ENCODE measurements around the gene MYO1C. TPM values are rescaled to one million over a fixed set of nuclear protein-coding genes. Genes with fewer than 3 reads are reported as not detected.

Gene MYO1C
- total and polyA plus RNA-seq, 2 of the 8 experiments (the other 6 are each of a cell fraction or from before 2014, with no cell fraction given) = 40.1 to 78.6 TPM

- Histone ChIP-seq H3K4me1 (replicated peaks in 1 of 4; ENCODE audit: control insufficient read depth in 3 of 4, insufficient read depth in 4 of 4, low read length in 3 of 4) (no peaks in the 10 kb centered on the region; a peak in 1 of 7 replicates), H3K23ac (ENCODE audit: insufficient read length) (no peak overlapping the region), H3K4me2 (ENCODE audit: insufficient read depth in 1 of 2, low read depth in 2 of 2, low read length in 2 of 2) (no peak overlapping the region), H3K79me1 (ENCODE audit: low read depth, low read length) (no peaks in the 10 kb centered on the region; the same call in 1 of the 2 replicates), H2BK20ac (ENCODE audit: low read length) (no peak overlapping the region), H4K20me1 (replicated peaks in 1 of 2; ENCODE audit: control insufficient read depth in 1 of 2, insufficient read depth in 2 of 2, low read length in 2 of 2) (peaks cover 3 to 5% of the 10 kb centered on the region in 2 experiments), H3K9ac (replicated peaks in 1 of 4; ENCODE audit: extremely low read depth in 1 of 4, low read depth in 3 of 4, low read length in 3 of 4) (no peak overlapping the region), H3K27ac (ENCODE audit: low read depth, low read length) (no peak overlapping the region), H4K8ac (ENCODE audit: extremely low read depth, insufficient read depth, low read length) (no peak overlapping the region), H2BK15ac (ENCODE audit: low read length) (no peak overlapping the region), H2AFZ (ENCODE audit: low read length) (no peak overlapping the region), H3K36me3 (ENCODE audit: control insufficient read depth in 2 of 4, insufficient read depth in 4 of 4, low read length in 3 of 4) (peaks cover 6 to 43% (median 27%) of the 10 kb centered on the region in 4 experiments; a peak in 7 of 8 replicates), H3K9me3 (ENCODE audit: insufficient read depth in 2 of 2, low read depth in 1 of 2, low read length in 1 of 2) (no peaks in the 10 kb centered on the region; a peak in 1 of 4 replicates), H3K23me2 (ENCODE audit: low read depth, low read length) (no peaks in the 10 kb centered on the region), H4K91ac (replicated peaks; ENCODE audit: insufficient read length, low read length) (no peak overlapping the region), H2BK5ac (ENCODE audit: low read depth, low read length) (no peak overlapping the region), H3K79me2 (ENCODE audit: control insufficient read depth in 1 of 2, insufficient read depth in 2 of 2, low read length in 2 of 2) (no peaks in the 10 kb centered on the region), H2AK5ac (ENCODE audit: low read depth, low read length) (no peak overlapping the region), H3K27me3 (replicated peaks in 1 of 4; ENCODE audit: control insufficient read depth in 3 of 4, extremely low read depth in 1 of 4, insufficient read depth in 3 of 4, low read length in 3 of 4) (no peaks in the 10 kb centered on the region), H2BK120ac (replicated peaks; ENCODE audit: low read depth, low read length) (no peak overlapping the region), H3K4ac (replicated peaks; ENCODE audit: insufficient read length, low read depth, low read length) (no peak overlapping the region), H4K5ac (ENCODE audit: insufficient read length, low read depth, low read length) (no peak overlapping the region), H3K4me3 (ENCODE audit: extremely low read depth in 1 of 4, insufficient read depth in 2 of 4, low read depth in 3 of 4, low read length in 4 of 4) (no peak overlapping the region), H3K18ac (ENCODE audit: extremely low read depth, low read length) (no peak overlapping the region), H3K56ac (replicated peaks; ENCODE audit: insufficient read length, low read depth, low read length) (no peak overlapping the region), H3K14ac (ENCODE audit: insufficient read length) (no peak overlapping the region), H2BK12ac (ENCODE audit: low read depth, low read length) (no peak overlapping the region)
- ChIA-PET POLR2A (ENCODE audit: partially characterized antibody) (interaction anchor here (0.6 to 2.6 kb wide), 10 partner anchors 9 to 230 kb away, joined by 3 to 10 read pairs (median 5); partner anchors contain the start of genes CRK and MYO1C), CTCF (ENCODE audit: partially characterized antibody) (interaction anchor here (0.6 to 1.5 kb wide), 8 partner anchors 12 to 173 kb away, joined by 3 to 6 read pairs (median 4); no protein-coding TSS in a partner anchor)
- WGBS, 2 experiments (ENCODE audit: extremely low coverage in 1 of 2, insufficient coverage in 1 of 2, insufficient read length in 1 of 2, insufficient replicate concordance in 2 of 2, low coverage in 1 of 2, low lambda C conversion rate in 2 of 2, missing lambda C conversion rate in 1 of 2) = 94% methylated on average over 41 of the region's 42 CpGs; no CpG with 5 or more reads in 1 of the 2 experiments
- FAIRE-seq (no peak), DNase-seq (ENCODE audit: low read depth in 1 of 2, low spot score in 2 of 2) (peak in 1 of 2 experiments; percentile 57)
- TF ChIP-seq E2F6 (IDR thresholded peaks at IDR 0.05) = no peak
- no peak for TF ChIP-seq SRF (IDR thresholded peaks at IDR 0.05; ENCODE audit: low read depth, low read length)
- no peak for TF ChIP-seq NANOG (IDR thresholded peaks at IDR 0.05; ENCODE audit: insufficient read depth, low read depth, low read length, poor library complexity, severe bottlenecking)
- no peak for TF ChIP-seq HDAC2 (IDR thresholded peaks at IDR 0.05; ENCODE audit: borderline replicate concordance in 1 of 2, low read depth in 2 of 2, low read length in 2 of 2)
- TF ChIP-seq ATF3 (IDR thresholded peaks at IDR 0.05; ENCODE audit: insufficient read depth, low read depth, low read length) = no peak
- TF ChIP-seq FOSL1 (IDR thresholded peaks at IDR 0.05; ENCODE audit: insufficient read depth, low read depth, low read length) = no peak
- no peak for TF ChIP-seq TAF7 (optimal IDR thresholded peaks at IDR 0.05; ENCODE audit: borderline replicate concordance, low read depth, low read length)
- TF ChIP-seq TAF1 (IDR thresholded peaks at IDR 0.05; ENCODE audit: low read depth, low read length) = no peak
- no peak for TF ChIP-seq CREB1 (IDR thresholded peaks at IDR 0.05)
- TF ChIP-seq MAFK (IDR thresholded peaks at IDR 0.05; ENCODE audit: low read depth, low read length) = no peak
These were observed 20.3 kb downstream of the MYO1C start for GRCh38 chr17:1471911-1472821.
